Loucy (cell line): ENCODE data around the gene SMARCAD1.

Experiments
- EZH2phosphoT487 ChIP-seq: fragments of 200-600 bp; IDR thresholded peaks from 2 replicates; pipeline ENCODE4 v1.6.1; 2018; ENCODE audit warnings: antibody characterized with exemption, mild to moderate bottlenecking, moderate library complexity, borderline replicate concordance
- TF ChIP-seq, protein P1 (sequence below): fragments of 200-600 bp; sonication (generic); conservative IDR thresholded peaks from 2 replicates; pipeline ENCODE4 v1.5.1; 2014; ENCODE audit warnings: mild to moderate bottlenecking, antibody characterized with exemption, low read length

DNA sequence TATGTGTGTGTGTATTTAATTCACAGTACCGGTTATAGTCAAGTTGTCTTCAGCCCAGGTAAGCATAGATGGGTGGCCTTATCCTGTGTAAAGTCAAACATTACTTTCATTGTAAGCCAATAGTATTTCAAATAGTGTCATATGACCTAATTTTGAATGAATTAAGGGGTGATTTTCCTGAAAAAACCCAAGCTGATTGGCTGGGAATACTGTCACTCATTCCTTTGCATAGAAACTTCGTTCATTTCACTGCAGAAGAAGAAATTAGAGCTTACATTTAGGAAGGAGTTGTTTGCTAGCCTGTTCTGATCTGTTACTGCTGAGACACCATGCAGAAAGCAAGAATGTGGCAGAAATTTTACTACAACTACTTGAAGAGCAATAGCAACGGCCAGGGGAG is 45.4 kb downstream of the SMARCAD1 start:
- TF ChIP-seq, protein P1, sequence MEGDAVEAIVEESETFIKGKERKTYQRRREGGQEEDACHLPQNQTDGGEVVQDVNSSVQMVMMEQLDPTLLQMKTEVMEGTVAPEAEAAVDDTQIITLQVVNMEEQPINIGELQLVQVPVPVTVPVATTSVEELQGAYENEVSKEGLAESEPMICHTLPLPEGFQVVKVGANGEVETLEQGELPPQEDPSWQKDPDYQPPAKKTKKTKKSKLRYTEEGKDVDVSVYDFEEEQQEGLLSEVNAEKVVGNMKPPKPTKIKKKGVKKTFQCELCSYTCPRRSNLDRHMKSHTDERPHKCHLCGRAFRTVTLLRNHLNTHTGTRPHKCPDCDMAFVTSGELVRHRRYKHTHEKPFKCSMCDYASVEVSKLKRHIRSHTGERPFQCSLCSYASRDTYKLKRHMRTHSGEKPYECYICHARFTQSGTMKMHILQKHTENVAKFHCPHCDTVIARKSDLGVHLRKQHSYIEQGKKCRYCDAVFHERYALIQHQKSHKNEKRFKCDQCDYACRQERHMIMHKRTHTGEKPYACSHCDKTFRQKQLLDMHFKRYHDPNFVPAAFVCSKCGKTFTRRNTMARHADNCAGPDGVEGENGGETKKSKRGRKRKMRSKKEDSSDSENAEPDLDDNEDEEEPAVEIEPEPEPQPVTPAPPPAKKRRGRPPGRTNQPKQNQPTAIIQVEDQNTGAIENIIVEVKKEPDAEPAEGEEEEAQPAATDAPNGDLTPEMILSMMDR, result no peak
- no peak for TF ChIP-seq EZH2phosphoT487
